Ishikawa (cell line): ENCODE results near the gene IFNA4.
"Not testable (repeated sequence)": the region's sequence is repeated elsewhere in the genome, so short reads cannot be mapped to it uniquely, and the experiment has no call there.

Source experiments
- CEBPB ChIP-seq: IDR thresholded peaks from 2 replicates; pipeline ENCODE4 v1.6.1; 2012
- CREB1 ChIP-seq: IDR thresholded peaks from 2 replicates; pipeline ENCODE4 v1.6.1; 2012; ENCODE audit warnings: low read depth
- EGR1 ChIP-seq: IDR thresholded peaks from 2 replicates; pipeline ENCODE4 v1.6.1; 2012
- NFIC ChIP-seq: IDR thresholded peaks from 2 replicates; pipeline ENCODE4 v1.6.1; 2012
- RAD21 ChIP-seq: IDR thresholded peaks from 2 replicates; pipeline ENCODE4 v1.6.1; 2012; ENCODE audit warnings: low read depth
- REST ChIP-seq: IDR thresholded peaks from 2 replicates; pipeline ENCODE4 v1.6.1; 2012; ENCODE audit warnings: low read depth, mild to moderate bottlenecking
- TAF1 ChIP-seq: IDR thresholded peaks from 2 replicates; pipeline ENCODE4 v1.6.1; 2012; ENCODE audit warnings: low read depth, mild to moderate bottlenecking
- TEAD4 ChIP-seq: IDR thresholded peaks from 2 replicates; pipeline ENCODE4 v1.6.1; 2012
- USF1 ChIP-seq: IDR thresholded peaks from 2 replicates; pipeline ENCODE4 v1.6.1; 2012
- YY1 ChIP-seq: IDR thresholded peaks from 2 replicates; pipeline ENCODE4 v1.6.1; 2012; ENCODE audit warnings: low read depth
- ZBTB7A ChIP-seq: IDR thresholded peaks from 2 replicates; pipeline ENCODE4 v1.6.1; 2012; ENCODE audit warnings: low read depth
- TF ChIP-seq, protein P1 (sequence below): IDR thresholded peaks from 2 replicates; pipeline ENCODE4 v1.6.1; 2012

IFNA4 gene

DNA sequence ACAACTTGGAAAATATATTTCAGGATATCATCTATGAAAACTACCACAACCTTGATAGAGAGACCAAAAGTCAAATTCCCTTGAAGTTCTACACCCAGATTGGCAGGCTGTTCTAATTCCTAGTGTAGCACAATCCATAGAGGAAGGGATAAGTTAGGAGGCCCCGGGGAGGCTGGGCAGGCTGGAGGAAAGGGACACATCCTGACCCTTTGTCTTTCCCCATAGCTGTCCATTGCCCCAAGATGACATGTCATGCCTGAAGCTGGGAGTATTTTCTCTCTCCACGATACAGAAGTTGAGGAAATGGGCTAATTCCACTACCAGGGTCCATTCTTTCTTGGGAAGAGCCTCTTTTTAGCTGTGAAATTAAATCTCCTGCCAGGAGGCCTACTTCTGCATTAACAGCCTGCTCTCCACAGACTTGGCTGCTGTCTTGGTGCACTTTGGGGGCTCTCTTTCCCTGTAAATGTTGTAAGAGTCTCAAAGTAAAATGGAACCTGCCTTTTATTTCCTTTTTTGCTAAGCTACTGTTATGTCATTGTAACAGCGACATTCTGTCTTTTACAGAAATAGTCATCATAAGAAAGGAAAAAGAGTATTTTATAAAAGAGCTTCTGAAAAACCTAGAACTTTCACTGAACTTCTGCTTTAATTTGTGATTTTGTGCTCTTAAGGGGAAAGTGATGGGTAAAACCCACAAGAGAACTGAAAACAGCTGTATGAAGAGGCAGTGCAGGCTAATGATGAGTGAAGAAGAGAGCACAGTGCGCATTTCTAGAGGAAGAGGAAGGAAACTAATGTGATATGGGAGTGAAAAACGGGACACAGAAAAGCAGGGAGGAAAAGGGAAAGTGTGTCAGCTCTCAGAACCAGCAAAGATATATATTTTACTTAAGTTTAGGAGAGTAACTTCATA, 26.3 kb upstream of the IFNA4 start:
- peak; percentile 49 for TF ChIP-seq RAD21

DNA sequence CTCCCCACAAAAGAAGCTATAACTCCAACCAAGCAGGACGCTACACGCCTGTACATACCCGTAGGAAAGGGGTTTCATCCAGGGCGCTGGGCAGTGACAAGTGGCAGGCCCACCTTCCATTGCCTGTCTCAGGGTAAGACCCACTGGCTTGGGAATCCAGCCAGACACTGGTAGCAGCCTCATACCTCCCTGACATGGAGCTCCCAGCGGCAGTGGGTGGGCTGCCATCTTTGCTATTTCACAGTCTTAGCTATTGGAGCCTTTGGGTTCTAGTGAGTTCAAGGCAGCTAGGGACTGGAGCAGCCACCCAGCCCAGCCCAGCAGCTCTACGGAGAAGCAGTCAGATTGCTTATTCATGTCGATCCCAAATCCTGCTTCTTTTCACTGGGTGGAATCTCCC, 22.9 kb upstream of the IFNA4 start:
- TF ChIP-seq TAF1 = no peak
- TF ChIP-seq USF1 = no peak
- TF ChIP-seq EGR1 = no peak
- no peak for TF ChIP-seq RAD21
- TF ChIP-seq REST = no peak

GRCh38 chr9:21207043-21207442, 19.7 kb upstream of the IFNA4 start, which contains the start of gene IFNA10:
IFNA10 (minus strand) TSS chr9:21207143; CDS start chr9:21207097, 46 bp downstream.
- not testable (repeated sequence) for TF ChIP-seq CEBPB, REST, CREB1

DNA sequence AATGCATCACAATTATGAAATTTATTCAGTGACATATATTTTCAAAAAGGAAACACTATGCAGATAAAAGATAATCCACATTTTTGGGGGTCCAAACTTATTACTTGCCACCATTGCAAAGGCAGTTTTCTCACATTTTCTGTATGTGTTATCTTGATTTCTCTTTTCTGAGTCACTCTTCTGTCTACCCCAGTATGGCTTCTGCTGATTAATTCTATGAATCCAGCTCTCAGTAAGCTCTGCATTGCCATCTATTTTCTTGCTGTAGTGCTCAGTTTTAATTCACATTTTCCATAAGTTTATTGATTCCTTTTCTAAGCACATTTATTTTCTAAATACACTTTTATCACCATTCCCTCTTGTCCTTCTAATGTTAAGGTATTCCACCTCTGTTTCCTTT, 17.8 kb upstream of the IFNA4 start:
- TF ChIP-seq TEAD4 (no peak), CEBPB (no peak), USF1 (no peak), YY1 (no peak), ZBTB7A (no peak), EGR1 (no peak)

- TF ChIP-seq, protein P1, sequence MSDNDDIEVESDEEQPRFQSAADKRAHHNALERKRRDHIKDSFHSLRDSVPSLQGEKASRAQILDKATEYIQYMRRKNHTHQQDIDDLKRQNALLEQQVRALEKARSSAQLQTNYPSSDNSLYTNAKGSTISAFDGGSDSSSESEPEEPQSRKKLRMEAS = not testable (repeated sequence)
- TF ChIP-seq NFIC, TAF1: not testable (repeated sequence)
Observed at GRCh38 chr9:21202105-21202504, 14.7 kb upstream of the IFNA4 start, which contains the start of gene IFNA7. IFNA7 (minus strand) TSS chr9:21202205; CDS start chr9:21202165, 40 bp downstream.

GRCh38 chr9:21194867-21195776, 7.7 kb upstream of the IFNA4 start:
- TF ChIP-seq RAD21 = peak; percentile 54

- peak; percentile 34; the same call in 1 of the 2 replicates for TF ChIP-seq RAD21
Observed at GRCh38 chr9:21182810-21183736, 4.3 kb downstream of the IFNA4 start.
